B cell (primary cell): ENCODE data around the gene CDCA5. TPM values are rescaled to one million over a fixed set of nuclear protein-coding genes. Genes with fewer than 3 reads are reported as not detected.

Experiments used
- ATAC-seq: fragments of 200-7000 bp; cut with Tn5 transposase; one replicate; pipeline ENCODE4 v1.10.0; 2021; ENCODE audit warnings: low read depth, mild to moderate bottlenecking, moderate number of reproducible peaks, moderate library complexity
- CTCF ChIA-PET: fragments of 350-600 bp; sonication (Branson Sonifier 250); formaldehyde crosslinking; loops from one replicate; lab custom pipeline; 2021; ENCODE audit warnings: antibody characterized with exemption, inconsistent platforms; lab: Charles Lee
- POLR2A ChIA-PET: fragments of 350-600 bp; sonication (Branson Sonifier 250); formaldehyde crosslinking; loops from one replicate; lab custom pipeline; 2021; ENCODE audit warnings: antibody characterized with exemption; lab: Charles Lee
- DNase-seq: peaks from one replicate; pipeline ENCODE4 v3.0.0; 2013
- H2AFZ ChIP-seq: 2 replicates; pipeline ENCODE4 v1.6.1; 2012; ENCODE audit warnings: mild to moderate bottlenecking, low read depth, low read length; ENCODE audit not compliant: insufficient read depth, poor library complexity, severe bottlenecking
- H3K27ac ChIP-seq, 2 donors: 1 replicate in 1 of 2; 2 replicates in 1 of 2; pipeline ENCODE4 v1.5.1; 2012 to 2013; ENCODE audit warnings: low read length in 2 of 2, mild to moderate bottlenecking in 2 of 2, moderate library complexity in 1 of 2
- H3K27me3 ChIP-seq, 4 experiments: fragments of 200-600 bp in 1 of 4; sonication (generic) in 1 of 4; replicated peaks in 1 of 4; 1 replicate in 2 of 4; 2 replicates in 2 of 4; pipeline versions ENCODE4 v1.6.1 to v1.7.0; 2013 to 2016; ENCODE audit warnings: low read length in 3 of 4, mild to moderate bottlenecking in 2 of 4, mixed read lengths in 1 of 4, moderate library complexity in 1 of 4; ENCODE audit not compliant: insufficient read depth in 4 of 4, control insufficient read depth in 3 of 4; ENCODE audit errors: control extremely low read depth in 1 of 4
- H3K36me3 ChIP-seq, 2 experiments: replicated peaks in 1 of 2; 1 replicate in 1 of 2; 2 replicates in 1 of 2; pipeline versions ENCODE4 v1.6.1 to v1.7.1; 2013; ENCODE audit warnings: low read length in 1 of 2; ENCODE audit not compliant: insufficient read depth in 2 of 2, control insufficient read depth in 1 of 2; ENCODE audit errors: control extremely low read depth in 1 of 2, extremely low read depth in 1 of 2
- H3K4me1 ChIP-seq, 2 donors: fragments of 200-600 bp in 1 of 2; sonication (generic) in 1 of 2; 1 replicate in 1 of 2; 2 replicates in 1 of 2; pipeline versions ENCODE4 v1.5.1 to v1.6.1; 2013 to 2017; ENCODE audit warnings: low read length in 2 of 2; ENCODE audit not compliant: control insufficient read depth in 2 of 2, insufficient read depth in 2 of 2
- H3K4me2 ChIP-seq: replicated peaks from 2 replicates; pipeline ENCODE3; 2012; ENCODE audit warnings: mild to moderate bottlenecking, low read depth, low read length; ENCODE audit not compliant: poor library complexity, severe bottlenecking
- H3K4me3 ChIP-seq, 5 experiments: fragments of 200-600 bp in 1 of 5; sonication (generic) in 1 of 5; 1 replicate in 3 of 5; 2 replicates in 2 of 5; pipeline versions ENCODE4 v1.5.1 to v1.7.0; 2011 to 2016; ENCODE audit warnings: low read length in 4 of 5, mild to moderate bottlenecking in 4 of 5, low read depth in 2 of 5, control low read depth in 1 of 5, moderate library complexity in 1 of 5; ENCODE audit not compliant: insufficient read depth in 1 of 5; ENCODE audit errors: control extremely low read depth in 1 of 5, extremely low read depth in 1 of 5
- H3K79me2 ChIP-seq: fragments of 200-600 bp; sonication (generic); one replicate; pipeline ENCODE4 v1.6.0; 2016; ENCODE audit warnings: low read length; ENCODE audit not compliant: control insufficient read depth, insufficient read depth
- H3K9ac ChIP-seq: fragments of 200-600 bp; sonication (generic); 2 replicates; pipeline ENCODE4 v1.6.1; 2017; ENCODE audit warnings: mild to moderate bottlenecking, low read length, moderate library complexity
- H3K9me3 ChIP-seq, 3 donors: one replicate each; pipeline versions ENCODE4 v1.6.1 to v1.7.1; 2013; ENCODE audit warnings: low read length in 2 of 3; ENCODE audit not compliant: control insufficient read depth in 2 of 3, insufficient read depth in 1 of 3; ENCODE audit errors: control extremely low read depth in 1 of 3
- H4K20me1 ChIP-seq: 2 replicates; pipeline ENCODE4 v1.6.0; 2012; ENCODE audit warnings: mild to moderate bottlenecking, low read length; ENCODE audit not compliant: insufficient read depth, control insufficient read depth, poor library complexity, severe bottlenecking
- H3K27ac Mint-ChIP-seq: one replicate; pipeline ENCODE4 v1.8.0; 2021; ENCODE audit warnings: mixed read lengths
- H3K27me3 Mint-ChIP-seq: one replicate; pipeline ENCODE4 v1.8.0; 2021; ENCODE audit warnings: mixed read lengths
- H3K4me1 Mint-ChIP-seq: one replicate; pipeline ENCODE4 v1.8.0; 2021; ENCODE audit warnings: mixed read lengths
- H3K4me3 Mint-ChIP-seq: one replicate; pipeline ENCODE4 v1.8.0; 2021; ENCODE audit warnings: mixed read lengths
- H3K9me3 Mint-ChIP-seq: one replicate; pipeline ENCODE4 v1.8.0; 2022; ENCODE audit warnings: mixed read lengths; ENCODE audit not compliant: insufficient read depth
- EZH2 ChIP-seq: IDR thresholded peaks from 2 replicates; pipeline ENCODE4 v1.6.1; 2012; ENCODE audit warnings: borderline replicate concordance, low read depth, mild to moderate bottlenecking, moderate library complexity, low read length; ENCODE audit not compliant: insufficient read depth, poor library complexity, severe bottlenecking
- WGBS: methylation state at CpG from one replicate; pipeline ENCODE4 v1.1.5; 2013; ENCODE audit warnings: missing lambda C conversion rate; ENCODE audit not compliant: insufficient coverage; 5-methylcytosine and 5-hydroxymethylcytosine counted together
- intact Hi-C: fragments of 100-400 bp; cut with micrococcal nuclease; formaldehyde crosslinking; loops from one replicate; pipeline ENCODE4 v1.10.0; 2022
- polyA plus RNA-seq: library from polyadenylated mRNA; depleted of rRNA; stranded (reverse); fragments of >200 nt; gene quantifications from 2 replicates; pipeline ENCODE4 v1.2.3, GENCODE V29; 2012
- total RNA-seq, 2 donors: library from RNA; stranded (reverse); fragments of 120-200 nt in 1 of 2; gene quantifications; 1 replicate in 1 of 2; 2 replicates in 1 of 2; pipeline versions ENCODE4 v1.2.3 to v1.2.4, GENCODE V29; 2013 to 2022
- TF ChIP-seq, protein P1 (sequence below): fragments of 200-600 bp; IDR thresholded peaks from one replicate; pipeline ENCODE4 v1.8.0; 2022; ENCODE audit warnings: antibody characterized with exemption, mild to moderate bottlenecking

Gene CDCA5
- total and polyA plus RNA-seq, 2 donors (not counting 1 experiment from before 2014, with no cell fraction given), result 1.1 to 1.4 TPM

DNA sequence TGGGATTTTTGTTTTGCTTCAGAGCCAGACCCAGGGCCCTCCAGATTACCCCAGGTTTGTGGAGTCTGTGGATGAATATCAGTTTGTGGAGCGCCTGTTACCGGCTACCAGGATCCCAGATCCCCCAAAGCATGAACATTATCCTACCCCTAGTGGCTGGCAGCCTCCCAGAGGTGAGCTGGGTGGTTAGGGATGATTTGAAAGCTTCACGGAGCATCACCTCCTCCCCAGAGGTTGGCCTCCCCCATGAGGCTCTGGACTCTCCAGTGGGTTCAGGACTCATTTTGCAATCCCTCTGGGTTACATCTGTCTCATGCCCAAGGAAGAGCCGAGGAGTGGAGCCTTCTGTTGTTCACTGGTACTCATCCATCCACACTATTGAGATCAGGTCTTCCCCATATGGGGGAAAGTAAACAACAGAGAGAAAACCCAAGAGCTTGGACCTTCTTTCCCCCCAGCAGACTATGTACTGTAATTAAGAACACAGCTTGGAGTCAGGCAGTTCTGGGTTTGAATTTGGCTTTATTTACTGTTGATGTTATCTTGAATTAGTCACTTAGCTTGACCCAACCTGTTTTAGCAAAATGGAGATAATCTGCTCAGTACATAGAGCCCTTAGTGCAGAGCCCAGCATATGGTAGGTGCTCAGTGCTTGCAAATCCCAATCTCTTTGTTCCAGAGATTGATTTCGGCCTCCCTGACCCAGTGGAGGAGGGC is 40.8 kb upstream of the CDCA5 start:
- CTCF ChIA-PET, result interaction anchor here (0.6 to 4.4 kb wide), 3 partner anchors 12 to 1985 kb away, joined by 3 to 20 read pairs (median 5); partner anchors contain the start of genes CAPN1 and TM7SF2
- intact Hi-C loops, result no loop called here
- Histone ChIP-seq H3K79me2 (peaks cover 79% of the 10 kb centered on the region), H3K4me3 (no peak overlapping the region), H3K27ac (no peak overlapping the region), H4K20me1 (peaks cover 49% of the 10 kb centered on the region), H3K9me3 (no peaks in the 10 kb centered on the region), H2AFZ (no peak overlapping the region), H3K36me3 (peaks cover 2 to 73% of the 10 kb centered on the region in 2 experiments), H3K27me3 (no peaks in the 10 kb centered on the region), H3K4me1 (peaks cover 30 to 48% of the 10 kb centered on the region in 2 donors), H3K4me2 (no peak overlapping the region), H3K9ac (no peak overlapping the region)
- TF ChIP-seq, protein P1, sequence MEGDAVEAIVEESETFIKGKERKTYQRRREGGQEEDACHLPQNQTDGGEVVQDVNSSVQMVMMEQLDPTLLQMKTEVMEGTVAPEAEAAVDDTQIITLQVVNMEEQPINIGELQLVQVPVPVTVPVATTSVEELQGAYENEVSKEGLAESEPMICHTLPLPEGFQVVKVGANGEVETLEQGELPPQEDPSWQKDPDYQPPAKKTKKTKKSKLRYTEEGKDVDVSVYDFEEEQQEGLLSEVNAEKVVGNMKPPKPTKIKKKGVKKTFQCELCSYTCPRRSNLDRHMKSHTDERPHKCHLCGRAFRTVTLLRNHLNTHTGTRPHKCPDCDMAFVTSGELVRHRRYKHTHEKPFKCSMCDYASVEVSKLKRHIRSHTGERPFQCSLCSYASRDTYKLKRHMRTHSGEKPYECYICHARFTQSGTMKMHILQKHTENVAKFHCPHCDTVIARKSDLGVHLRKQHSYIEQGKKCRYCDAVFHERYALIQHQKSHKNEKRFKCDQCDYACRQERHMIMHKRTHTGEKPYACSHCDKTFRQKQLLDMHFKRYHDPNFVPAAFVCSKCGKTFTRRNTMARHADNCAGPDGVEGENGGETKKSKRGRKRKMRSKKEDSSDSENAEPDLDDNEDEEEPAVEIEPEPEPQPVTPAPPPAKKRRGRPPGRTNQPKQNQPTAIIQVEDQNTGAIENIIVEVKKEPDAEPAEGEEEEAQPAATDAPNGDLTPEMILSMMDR, result no peak
- TF ChIP-seq EZH2, result no peak
- Mint-ChIP-seq H3K4me3 (peak overlapping the region; percentile 64), H3K4me1 (peaks cover 43% of the 10 kb centered on the region), H3K27ac (peak overlapping the region; percentile 47), H3K27me3 (no peaks in the 10 kb centered on the region), H3K9me3 (no peaks in the 10 kb centered on the region)
- 100% methylated on average over 1 of the region's 5 CpGs for WGBS
- POLR2A ChIA-PET, result interaction anchor here (1.0 kb wide), 1 partner anchor 49 kb away, joined by 3 read pairs; no protein-coding TSS in a partner anchor
- no peak for DNase-seq
- ATAC-seq, result no peak
